Osteoblast (primary cell): ENCODE results near the gene SF3B2. TPM values are rescaled to one million over a fixed set of nuclear protein-coding genes. Genes with fewer than 3 reads are reported as not detected.
A peak's percentile ranks its signal among the peaks of the same experiment; 100 is the strongest.
"Not testable (repeated sequence)": the region's sequence is repeated elsewhere in the genome, so short reads cannot be mapped to it uniquely, and the experiment has no call there.

Experiments
- DNase-seq: peaks from one replicate; pipeline ENCODE4 v3.0.0; 2011; ENCODE audit warnings: low spot score, mixed read lengths; ENCODE audit not compliant: insufficient read length; ENCODE audit errors: missing footprints
- H2AFZ ChIP-seq: 2 replicates; pipeline ENCODE4 v1.6.0; 2011; ENCODE audit warnings: mild to moderate bottlenecking, low read length
- H3K27ac ChIP-seq: 2 replicates; pipeline ENCODE4 v1.5.1; 2011; ENCODE audit warnings: mild to moderate bottlenecking, low read depth, low read length, moderate library complexity
- H3K27me3 ChIP-seq: 2 replicates; pipeline ENCODE4 v1.6.0; 2012; ENCODE audit warnings: mild to moderate bottlenecking, control low read depth, inconsistent platforms, low read length, moderate library complexity; ENCODE audit not compliant: insufficient read depth
- H3K36me3 ChIP-seq: 2 replicates; pipeline ENCODE4 v1.5.1; 2011; ENCODE audit warnings: mild to moderate bottlenecking, low read length, control low read depth, moderate library complexity; ENCODE audit not compliant: insufficient read depth
- H3K4me1 ChIP-seq: 2 replicates; pipeline ENCODE4 v1.5.1; 2011; ENCODE audit warnings: mild to moderate bottlenecking, low read length, control low read depth, moderate library complexity; ENCODE audit not compliant: insufficient read depth
- H3K4me2 ChIP-seq: 2 replicates; pipeline ENCODE4 v1.6.0; 2011; ENCODE audit warnings: mild to moderate bottlenecking, low read length; ENCODE audit not compliant: insufficient read depth
- H3K4me3 ChIP-seq: fragments of 200-600 bp; sonication (generic); 3 replicates; pipeline ENCODE4 v1.5.1; 2012; ENCODE audit warnings: mild to moderate bottlenecking, low read length, inconsistent platforms; ENCODE audit not compliant: insufficient read depth
- H3K79me2 ChIP-seq: 2 replicates; pipeline ENCODE4 v1.6.0; 2012; ENCODE audit warnings: mild to moderate bottlenecking, low read length, control low read depth, inconsistent platforms; ENCODE audit not compliant: insufficient read depth
- H3K9me3 ChIP-seq: 2 replicates; pipeline ENCODE4 v1.5.1; 2011; ENCODE audit warnings: low read depth, low read length, control low read depth
- H4K20me1 ChIP-seq: 2 replicates; pipeline ENCODE4 v1.6.0; 2012; ENCODE audit warnings: mild to moderate bottlenecking, low read length, control low read depth; ENCODE audit not compliant: insufficient read depth
- total RNA-seq: library from RNA; depleted of rRNA; stranded (reverse); fragments of >200 nt; gene quantifications from 2 replicates; pipeline ENCODE4 v1.2.3, GENCODE V29; 2012
- TF ChIP-seq, protein P1 (sequence below): IDR thresholded peaks from 2 replicates; pipeline ENCODE4 v1.5.1; 2011; ENCODE audit warnings: mild to moderate bottlenecking, low read depth, low read length, moderate library complexity; ENCODE audit errors: extremely low read depth

Gene SF3B2
- total RNA-seq, 1 donor, result 164 TPM

- Histone ChIP-seq H3K4me1 (peaks cover 39% of the 10 kb centered on the region), H3K4me2 (peak overlapping the region; percentile 54), H3K79me2 (peaks cover 81% of the 10 kb centered on the region), H3K9me3 (no peaks in the 10 kb centered on the region), H2AFZ (no peak overlapping the region), H3K4me3 (no peak overlapping the region), H3K27ac (peak overlapping the region; percentile 67), H4K20me1 (peaks cover 2% of the 10 kb centered on the region), H3K27me3 (no peaks in the 10 kb centered on the region), H3K36me3 (peaks cover 3% of the 10 kb centered on the region)
- DNase-seq, result no peak
- TF ChIP-seq, protein P1, sequence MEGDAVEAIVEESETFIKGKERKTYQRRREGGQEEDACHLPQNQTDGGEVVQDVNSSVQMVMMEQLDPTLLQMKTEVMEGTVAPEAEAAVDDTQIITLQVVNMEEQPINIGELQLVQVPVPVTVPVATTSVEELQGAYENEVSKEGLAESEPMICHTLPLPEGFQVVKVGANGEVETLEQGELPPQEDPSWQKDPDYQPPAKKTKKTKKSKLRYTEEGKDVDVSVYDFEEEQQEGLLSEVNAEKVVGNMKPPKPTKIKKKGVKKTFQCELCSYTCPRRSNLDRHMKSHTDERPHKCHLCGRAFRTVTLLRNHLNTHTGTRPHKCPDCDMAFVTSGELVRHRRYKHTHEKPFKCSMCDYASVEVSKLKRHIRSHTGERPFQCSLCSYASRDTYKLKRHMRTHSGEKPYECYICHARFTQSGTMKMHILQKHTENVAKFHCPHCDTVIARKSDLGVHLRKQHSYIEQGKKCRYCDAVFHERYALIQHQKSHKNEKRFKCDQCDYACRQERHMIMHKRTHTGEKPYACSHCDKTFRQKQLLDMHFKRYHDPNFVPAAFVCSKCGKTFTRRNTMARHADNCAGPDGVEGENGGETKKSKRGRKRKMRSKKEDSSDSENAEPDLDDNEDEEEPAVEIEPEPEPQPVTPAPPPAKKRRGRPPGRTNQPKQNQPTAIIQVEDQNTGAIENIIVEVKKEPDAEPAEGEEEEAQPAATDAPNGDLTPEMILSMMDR, result no peak
These were observed 59.9 kb downstream of the SF3B2 start for GRCh38 chr11:66112041-66112491.

GRCh38 chr11:66112601-66113499 is 60.7 kb downstream of the SF3B2 start:
- TF ChIP-seq, protein P1, result no peak
- H3K4me1 ChIP-seq, result peaks cover 31% of the 10 kb centered on the region

GRCh38 chr11:66114957-66115356 is 62.8 kb downstream of the SF3B2 start:
- H3K4me2 ChIP-seq, H4K20me1 ChIP-seq, H3K9me3 ChIP-seq, H3K36me3 ChIP-seq, DNase-seq, H2AFZ ChIP-seq, H3K27me3 ChIP-seq, H3K27ac ChIP-seq, H3K4me3 ChIP-seq: not testable (repeated sequence)
- H3K79me2 ChIP-seq, result peaks cover 73% of the 10 kb centered on the region
- H3K4me1 ChIP-seq, result peaks cover 43% of the 10 kb centered on the region

More at GRCh38 chr11:66112601-66113499, 60.7 kb downstream of the SF3B2 start:
- Histone ChIP-seq H3K4me3 (no peak overlapping the region), H3K4me2 (peak overlapping the region; percentile 54), H4K20me1 (no peaks in the 10 kb centered on the region), H3K27ac (peak overlapping the region; percentile 67), H2AFZ (no peak overlapping the region), H3K36me3 (no peaks in the 10 kb centered on the region), H3K27me3 (no peaks in the 10 kb centered on the region), H3K79me2 (peaks cover 81% of the 10 kb centered on the region), H3K9me3 (no peaks in the 10 kb centered on the region)
- peak; percentile 80 for DNase-seq

DNA sequence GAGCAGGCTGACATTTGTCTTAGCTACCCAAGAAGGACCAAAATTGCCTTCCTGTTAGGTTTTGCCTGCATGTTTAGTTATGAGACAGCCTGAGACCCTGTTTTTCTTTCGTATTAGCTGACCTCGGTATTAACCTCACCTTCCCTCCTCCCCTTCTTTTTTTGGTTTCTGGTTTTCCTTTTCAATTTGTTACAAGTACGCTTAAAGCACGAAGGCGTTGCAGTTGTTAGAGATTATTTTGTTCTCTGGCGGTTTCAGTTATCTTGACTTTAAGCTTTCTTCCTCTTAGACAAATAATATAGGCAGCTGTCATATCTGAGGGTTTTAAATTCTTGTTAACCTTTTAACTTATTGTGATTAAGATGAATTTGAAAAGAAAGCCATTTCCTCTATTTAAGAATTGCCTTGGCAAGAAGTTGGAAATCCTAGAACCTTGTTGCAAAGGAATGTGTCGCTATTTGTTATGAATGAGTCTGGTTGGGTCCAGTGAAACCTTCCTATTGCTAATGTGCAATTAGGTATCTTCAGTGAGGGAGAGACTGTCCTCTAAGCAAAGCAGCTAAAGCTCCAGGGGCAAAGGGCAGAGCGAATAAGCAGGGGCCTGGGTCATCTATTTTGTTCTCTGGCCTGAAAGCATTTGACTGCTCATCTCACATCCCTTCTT is 63.6 kb downstream of the SF3B2 start:
- H3K27ac ChIP-seq, result no peak overlapping the region
- no peaks in the 10 kb centered on the region for H3K36me3 ChIP-seq
- no peaks in the 10 kb centered on the region for H3K9me3 ChIP-seq
- H3K4me1 ChIP-seq, result peaks cover 48% of the 10 kb centered on the region
- H2AFZ ChIP-seq, result no peak overlapping the region
- H3K27me3 ChIP-seq, result no peaks in the 10 kb centered on the region
- H4K20me1 ChIP-seq, result peaks cover 9% of the 10 kb centered on the region
- peaks cover 72% of the 10 kb centered on the region for H3K79me2 ChIP-seq
- no peak overlapping the region for H3K4me2 ChIP-seq
- TF ChIP-seq, protein P1, result no peak
- no peak overlapping the region for H3K4me3 ChIP-seq
- no peak for DNase-seq
